Testis (tissue), 2 donors: Measurements from ENCODE around the gene ARHGEF4.

Experiments used
- POLR2A ChIP-seq: fragments of 450-650 bp; IDR thresholded peaks from one replicate; pipeline ENCODE4 v1.6.1; 2017; ENCODE audit warnings: antibody characterized with exemption, mild to moderate bottlenecking, moderate library complexity
- TF ChIP-seq, protein P1 (sequence below), 3 experiments: fragments of 450-650 bp in 2 of 3; fragments of 200-600 bp in 1 of 3; sonication (generic) in 1 of 3; IDR thresholded peaks; one replicate each; pipeline ENCODE4 v1.5.1; 2016 to 2019; ENCODE audit warnings: antibody characterized with exemption in 3 of 3, mild to moderate bottlenecking in 2 of 3, moderate library complexity in 1 of 3

- TF ChIP-seq, protein P1, sequence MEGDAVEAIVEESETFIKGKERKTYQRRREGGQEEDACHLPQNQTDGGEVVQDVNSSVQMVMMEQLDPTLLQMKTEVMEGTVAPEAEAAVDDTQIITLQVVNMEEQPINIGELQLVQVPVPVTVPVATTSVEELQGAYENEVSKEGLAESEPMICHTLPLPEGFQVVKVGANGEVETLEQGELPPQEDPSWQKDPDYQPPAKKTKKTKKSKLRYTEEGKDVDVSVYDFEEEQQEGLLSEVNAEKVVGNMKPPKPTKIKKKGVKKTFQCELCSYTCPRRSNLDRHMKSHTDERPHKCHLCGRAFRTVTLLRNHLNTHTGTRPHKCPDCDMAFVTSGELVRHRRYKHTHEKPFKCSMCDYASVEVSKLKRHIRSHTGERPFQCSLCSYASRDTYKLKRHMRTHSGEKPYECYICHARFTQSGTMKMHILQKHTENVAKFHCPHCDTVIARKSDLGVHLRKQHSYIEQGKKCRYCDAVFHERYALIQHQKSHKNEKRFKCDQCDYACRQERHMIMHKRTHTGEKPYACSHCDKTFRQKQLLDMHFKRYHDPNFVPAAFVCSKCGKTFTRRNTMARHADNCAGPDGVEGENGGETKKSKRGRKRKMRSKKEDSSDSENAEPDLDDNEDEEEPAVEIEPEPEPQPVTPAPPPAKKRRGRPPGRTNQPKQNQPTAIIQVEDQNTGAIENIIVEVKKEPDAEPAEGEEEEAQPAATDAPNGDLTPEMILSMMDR (IDR thresholded peaks at IDR 0.05) = no peak
- TF ChIP-seq POLR2A = no peak
These were observed 204.1 kb downstream of the ARHGEF4 start for GRCh38 chr2:131040661-131041401.
